ENCODE results near the gene EVPL.

DNA sequence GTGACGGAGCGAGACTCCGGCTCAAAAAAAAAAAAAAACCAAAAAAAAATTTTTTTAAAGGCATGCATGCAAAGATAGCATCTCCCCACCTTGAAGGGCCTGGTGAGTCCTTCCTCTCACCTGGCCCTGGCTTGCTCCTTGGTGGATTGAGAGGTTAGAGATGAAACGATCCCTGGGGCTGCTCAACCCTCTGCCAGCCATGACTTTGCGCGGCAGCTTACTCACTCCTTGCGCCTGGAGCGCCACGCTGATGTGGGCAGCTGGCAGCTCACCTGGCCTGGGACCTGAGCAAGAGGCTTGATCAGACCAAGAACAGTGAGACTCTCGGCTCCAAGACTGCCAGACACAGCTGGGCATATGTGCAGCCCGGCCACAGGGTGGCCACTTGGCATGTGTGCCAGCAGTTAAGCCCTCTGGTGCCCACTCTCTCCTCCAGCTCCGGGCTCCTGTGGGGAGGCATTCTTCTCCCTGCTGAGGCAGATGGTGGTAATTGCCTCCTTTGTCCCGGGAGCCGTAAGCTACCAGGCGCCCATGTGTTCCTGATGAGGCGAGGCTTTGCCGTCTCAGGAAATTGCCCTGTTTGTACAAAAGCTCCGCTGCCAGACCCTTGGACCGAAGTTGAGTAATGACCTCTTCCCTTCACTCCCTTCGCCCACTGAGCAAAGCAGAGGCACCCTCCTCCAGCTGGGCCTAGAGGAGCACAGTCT, 5.1 kb upstream of the EVPL start:
- TF ChIP-seq, protein P1, sequence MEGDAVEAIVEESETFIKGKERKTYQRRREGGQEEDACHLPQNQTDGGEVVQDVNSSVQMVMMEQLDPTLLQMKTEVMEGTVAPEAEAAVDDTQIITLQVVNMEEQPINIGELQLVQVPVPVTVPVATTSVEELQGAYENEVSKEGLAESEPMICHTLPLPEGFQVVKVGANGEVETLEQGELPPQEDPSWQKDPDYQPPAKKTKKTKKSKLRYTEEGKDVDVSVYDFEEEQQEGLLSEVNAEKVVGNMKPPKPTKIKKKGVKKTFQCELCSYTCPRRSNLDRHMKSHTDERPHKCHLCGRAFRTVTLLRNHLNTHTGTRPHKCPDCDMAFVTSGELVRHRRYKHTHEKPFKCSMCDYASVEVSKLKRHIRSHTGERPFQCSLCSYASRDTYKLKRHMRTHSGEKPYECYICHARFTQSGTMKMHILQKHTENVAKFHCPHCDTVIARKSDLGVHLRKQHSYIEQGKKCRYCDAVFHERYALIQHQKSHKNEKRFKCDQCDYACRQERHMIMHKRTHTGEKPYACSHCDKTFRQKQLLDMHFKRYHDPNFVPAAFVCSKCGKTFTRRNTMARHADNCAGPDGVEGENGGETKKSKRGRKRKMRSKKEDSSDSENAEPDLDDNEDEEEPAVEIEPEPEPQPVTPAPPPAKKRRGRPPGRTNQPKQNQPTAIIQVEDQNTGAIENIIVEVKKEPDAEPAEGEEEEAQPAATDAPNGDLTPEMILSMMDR (IDR thresholded peaks at IDR 0.05 in 2 of 3, conservative IDR thresholded peaks at IDR 0.05 in 1 of 3; ENCODE audit: borderline replicate concordance in 1 of 3, insufficient read depth in 1 of 3, low read depth in 2 of 3, low read length in 2 of 3), result peak in 2 of 3 experiments; percentile 35 to 38; a peak in 4 of 6 replicates
- TF ChIP-seq, protein P2, sequence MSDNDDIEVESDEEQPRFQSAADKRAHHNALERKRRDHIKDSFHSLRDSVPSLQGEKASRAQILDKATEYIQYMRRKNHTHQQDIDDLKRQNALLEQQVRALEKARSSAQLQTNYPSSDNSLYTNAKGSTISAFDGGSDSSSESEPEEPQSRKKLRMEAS (IDR thresholded peaks at IDR 0.05), result no peak
- TF ChIP-seq EZH2 (IDR thresholded peaks at IDR 0.05), result no peak
- no peak for TF ChIP-seq JUND (IDR thresholded peaks at IDR 0.05)
- TF ChIP-seq POLR2A (IDR thresholded peaks at IDR 0.05; ENCODE audit: borderline replicate concordance, extremely low read depth, insufficient read depth, insufficient read length), result no peak
- TF ChIP-seq ZNF274 (IDR thresholded peaks at IDR 0.05; ENCODE audit: low read depth, low read length), result no peak
- TF ChIP-seq POLR2AphosphoS5 (IDR thresholded peaks at IDR 0.05; ENCODE audit: low read depth, low read length), result no peak
